Measurements from ENCODE around the gene MYH9. TPM values are rescaled to one million over a fixed set of nuclear protein-coding genes. Genes with fewer than 3 reads are reported as not detected.
A peak's percentile ranks its signal among the peaks of the same experiment; 100 is the strongest.

The MYH9 gene
- total RNA-seq, 1 experiment from 2014 or later = 758 TPM

DNA sequence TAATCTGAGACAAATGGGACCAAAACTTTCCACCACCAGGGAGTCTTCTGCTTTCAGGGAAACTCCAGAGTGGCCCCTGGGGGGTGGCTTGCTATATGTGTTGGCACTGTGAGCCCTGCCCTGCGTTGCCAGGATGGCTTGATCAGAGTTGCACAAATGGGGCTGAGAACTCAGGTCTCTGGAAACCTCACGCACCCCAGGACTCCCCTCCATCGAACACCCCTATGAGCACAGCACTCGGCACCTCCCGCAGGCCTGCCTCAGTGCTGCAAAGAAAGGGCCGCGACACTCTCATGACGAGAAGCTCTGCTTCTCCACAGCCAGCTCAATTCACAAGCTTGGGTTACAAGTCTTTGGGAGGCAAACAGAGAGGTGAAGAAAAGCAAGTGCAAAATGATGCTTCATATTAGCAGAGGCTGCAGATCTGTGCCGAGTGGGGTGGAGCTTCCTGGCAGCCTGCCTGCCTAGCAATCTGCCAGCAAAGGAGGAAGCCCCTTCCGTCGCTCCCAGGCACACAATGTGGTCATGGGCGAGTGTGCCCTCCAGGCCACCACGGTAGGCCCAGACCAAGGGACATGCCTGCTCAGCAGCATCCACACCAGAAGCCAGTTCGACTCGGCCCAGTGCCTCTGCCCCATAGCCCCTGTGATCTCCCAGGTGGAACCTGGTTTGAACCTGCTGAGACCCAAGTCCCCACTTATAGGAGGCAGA, 55.7 kb downstream of the MYH9 start:
- BruUV-seq (replicated peaks) = TSS peak; percentile 63
- Histone ChIP-seq H3K36me3 (ENCODE audit: low read depth) (peaks cover 46% of the 10 kb centered on the region), H2AFZ (no peak overlapping the region), H3K27ac (peak overlapping the region; percentile 96), H3K9me2 (ENCODE audit: insufficient read depth) (no peaks in the 10 kb centered on the region), H3K4me3 (peak overlapping the region; percentile 42), H3K4me1 (replicated peaks; ENCODE audit: insufficient read depth) (peaks cover 90% of the 10 kb centered on the region), H3F3A (ENCODE audit: insufficient read depth, low read depth) (peaks cover 98% of the 10 kb centered on the region), H3K79me2 (ENCODE audit: low read depth) (peaks cover 95% of the 10 kb centered on the region), H3K4me2 (peak overlapping the region; percentile 82), H3K27me3 (ENCODE audit: insufficient read depth, low read depth) (no peaks in the 10 kb centered on the region), H4K20me1 (ENCODE audit: insufficient read depth) (peaks cover 29% of the 10 kb centered on the region), H3K9me3 (ENCODE audit: insufficient read depth, low read depth) (no peaks in the 10 kb centered on the region)
- peak; percentile 65 to 79 for DNase-seq
- ChIA-PET CTCF (interaction anchor here (0.6 kb wide), 1 partner anchor 26 kb away, joined by 5 read pairs; no protein-coding TSS in a partner anchor), POLR2A (ENCODE audit: unreplicated experiment) (interaction anchor here (0.5 to 1.9 kb wide), 16 partner anchors 21 to 1422 kb away, joined by 3 to 26 read pairs (median 6); partner anchors contain the start of gene MYH9)
- intact Hi-C loops (cut with micrococcal nuclease; ENCODE audit: unreplicated experiment) = loop anchor here (2.0 to 5.0 kb wide), 2 partner anchors 29 to 865 kb away; no protein-coding TSS in a partner anchor
- no peak for TF ChIP-seq EZH2 (IDR thresholded peaks at IDR 0.05; ENCODE audit: low read depth)
- TF ChIP-seq, protein P1, sequence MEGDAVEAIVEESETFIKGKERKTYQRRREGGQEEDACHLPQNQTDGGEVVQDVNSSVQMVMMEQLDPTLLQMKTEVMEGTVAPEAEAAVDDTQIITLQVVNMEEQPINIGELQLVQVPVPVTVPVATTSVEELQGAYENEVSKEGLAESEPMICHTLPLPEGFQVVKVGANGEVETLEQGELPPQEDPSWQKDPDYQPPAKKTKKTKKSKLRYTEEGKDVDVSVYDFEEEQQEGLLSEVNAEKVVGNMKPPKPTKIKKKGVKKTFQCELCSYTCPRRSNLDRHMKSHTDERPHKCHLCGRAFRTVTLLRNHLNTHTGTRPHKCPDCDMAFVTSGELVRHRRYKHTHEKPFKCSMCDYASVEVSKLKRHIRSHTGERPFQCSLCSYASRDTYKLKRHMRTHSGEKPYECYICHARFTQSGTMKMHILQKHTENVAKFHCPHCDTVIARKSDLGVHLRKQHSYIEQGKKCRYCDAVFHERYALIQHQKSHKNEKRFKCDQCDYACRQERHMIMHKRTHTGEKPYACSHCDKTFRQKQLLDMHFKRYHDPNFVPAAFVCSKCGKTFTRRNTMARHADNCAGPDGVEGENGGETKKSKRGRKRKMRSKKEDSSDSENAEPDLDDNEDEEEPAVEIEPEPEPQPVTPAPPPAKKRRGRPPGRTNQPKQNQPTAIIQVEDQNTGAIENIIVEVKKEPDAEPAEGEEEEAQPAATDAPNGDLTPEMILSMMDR (conservative IDR thresholded peaks at IDR 0.05) = 0 out of 2 replicates have a peak, but pooled peaks have one; percentile 23

DNA sequence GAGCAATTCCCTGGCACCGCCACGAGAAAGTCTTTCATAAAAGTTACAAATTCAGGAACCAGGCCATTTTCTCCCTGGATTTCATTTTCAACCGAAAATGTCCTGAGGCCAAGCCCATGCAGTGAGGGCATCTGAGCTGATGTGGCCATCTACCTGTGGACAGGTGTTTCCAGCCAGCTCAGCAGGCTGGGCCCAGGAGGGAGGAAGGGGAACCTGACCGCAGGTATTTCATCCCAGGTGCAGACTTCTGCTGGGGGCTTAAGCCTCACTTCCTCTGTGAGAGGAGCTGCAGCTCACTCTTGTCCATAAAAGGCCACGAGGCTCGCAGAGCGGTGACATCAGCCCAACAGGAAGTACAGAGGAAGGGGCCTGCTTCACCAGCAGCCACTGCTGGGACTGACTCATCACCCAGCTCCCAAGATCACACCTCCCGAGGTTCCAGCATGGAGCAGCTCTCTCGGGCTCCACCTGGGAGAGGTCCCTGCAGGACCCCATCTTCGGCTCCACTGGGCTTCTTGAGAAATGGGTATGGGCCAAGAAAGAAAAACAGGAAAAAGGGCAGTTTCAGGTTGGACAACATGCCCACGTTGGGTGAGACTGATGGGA, 56.4 kb downstream of the MYH9 start:
- POLR2A ChIA-PET (ENCODE audit: unreplicated experiment) = interaction anchor here (0.5 to 1.9 kb wide), 20 partner anchors 9 to 1402 kb away, joined by 3 to 21 read pairs (median 4); partner anchors contain the start of gene MYH9
- Histone ChIP-seq H3K9me3 (ENCODE audit: insufficient read depth, low read depth) (no peaks in the 10 kb centered on the region), H3K27ac (peak overlapping the region; percentile 96), H3K4me1 (replicated peaks; ENCODE audit: insufficient read depth) (peaks cover 83% of the 10 kb centered on the region), H3K9me2 (ENCODE audit: insufficient read depth) (no peaks in the 10 kb centered on the region), H3K4me2 (peak overlapping the region; percentile 82), H3K36me3 (ENCODE audit: low read depth) (peaks cover 49% of the 10 kb centered on the region), H3F3A (ENCODE audit: insufficient read depth, low read depth) (peaks cover 98% of the 10 kb centered on the region), H3K4me3 (peak overlapping the region; percentile 42; the same call in 1 of the 2 replicates), H2AFZ (no peak overlapping the region), H3K79me2 (ENCODE audit: low read depth) (peaks cover 95% of the 10 kb centered on the region), H3K27me3 (ENCODE audit: insufficient read depth, low read depth) (no peaks in the 10 kb centered on the region), H4K20me1 (ENCODE audit: insufficient read depth) (peaks cover 29% of the 10 kb centered on the region)
- DNase-seq = peak; percentile 96 to 100
- no TSS peak for BruUV-seq (replicated peaks)
- TF ChIP-seq, protein P1 (conservative IDR thresholded peaks at IDR 0.05) = no peak
- no peak for TF ChIP-seq EZH2 (IDR thresholded peaks at IDR 0.05; ENCODE audit: low read depth)
- CTCF ChIA-PET = no interaction called here
- intact Hi-C loops (cut with micrococcal nuclease; ENCODE audit: unreplicated experiment) = loop anchor here (2.0 to 5.0 kb wide), 2 partner anchors 29 to 866 kb away; no protein-coding TSS in a partner anchor

GRCh38 chr22:36330655-36331305, 57.0 kb downstream of the MYH9 start:
- peaks cover 49% of the 10 kb centered on the region for H3K36me3 ChIP-seq (ENCODE audit: low read depth)
- POLR2A ChIA-PET (ENCODE audit: unreplicated experiment) = interaction anchor here (0.5 to 1.9 kb wide), 13 partner anchors 9 to 154 kb away, joined by 3 to 21 read pairs (median 5); partner anchors contain the start of gene MYH9

More at GRCh38 chr22:36330655-36331305, 57.0 kb downstream of the MYH9 start:
- Histone ChIP-seq H3K4me2 (peak overlapping the region; percentile 82), H3K9me2 (ENCODE audit: insufficient read depth) (no peaks in the 10 kb centered on the region), H3K27me3 (ENCODE audit: insufficient read depth, low read depth) (no peaks in the 10 kb centered on the region), H2AFZ (no peak overlapping the region), H3K4me3 (peak overlapping the region; percentile 27; the same call in 1 of the 2 replicates), H3K9me3 (ENCODE audit: insufficient read depth, low read depth) (no peaks in the 10 kb centered on the region), H3K79me2 (ENCODE audit: low read depth) (peaks cover 95% of the 10 kb centered on the region), H3K27ac (peak overlapping the region; percentile 96), H4K20me1 (ENCODE audit: insufficient read depth) (peaks cover 29% of the 10 kb centered on the region), H3K4me1 (replicated peaks; ENCODE audit: insufficient read depth) (peaks cover 77% of the 10 kb centered on the region), H3F3A (ENCODE audit: insufficient read depth, low read depth) (peaks cover 98% of the 10 kb centered on the region)
- CTCF ChIA-PET = no interaction called here
- peak in 1 of 2 experiments; percentile 35 for DNase-seq
- intact Hi-C loops (cut with micrococcal nuclease; ENCODE audit: unreplicated experiment) = loop anchor here (2.0 to 5.0 kb wide), 2 partner anchors 30 to 867 kb away; no protein-coding TSS in a partner anchor
- TSS peak; percentile 12 for BruUV-seq (replicated peaks)
- no peak for TF ChIP-seq EZH2 (IDR thresholded peaks at IDR 0.05; ENCODE audit: low read depth)
- TF ChIP-seq, protein P1 (conservative IDR thresholded peaks at IDR 0.05) = no peak
